SK-N-SH (cell line): Measurements from ENCODE around the gene SCRN1. TPM values are rescaled to one million over a fixed set of nuclear protein-coding genes. Genes with fewer than 3 reads are reported as not detected.

Experiments
- CTCF ChIA-PET: fragments of 300-600, 350-600 bp; formaldehyde crosslinking; extraction: SDS; loops from one replicate; lab custom pipeline; 2021; lab: Yijun Ruan, JAX
- POLR2A ChIA-PET: fragments of 350-600 bp; sonication (Branson Sonifier 250); formaldehyde crosslinking; extraction: SDS; loops from one replicate; lab custom pipeline; 2020; ENCODE audit warnings: antibody characterized with exemption, inconsistent platforms; lab: Yijun Ruan, JAX
- DNase-seq: peaks from one replicate; pipeline ENCODE4 v3.0.0; 2012
- H2AFZ ChIP-seq: fragments of 200-600 bp; sonication (generic); 2 replicates; pipeline ENCODE4 v1.8.1; 2016; ENCODE audit warnings: antibody characterized with exemption, mild to moderate bottlenecking, low read depth
- H3F3A ChIP-seq: fragments of 200-600 bp; sonication (generic); replicated peaks from 2 replicates; pipeline ENCODE3; 2016; ENCODE audit warnings: antibody characterized with exemption, mild to moderate bottlenecking; ENCODE audit not compliant: insufficient read depth
- H3K27ac ChIP-seq, 2 experiments: fragments of 200-500 bp in 1 of 2; fragments of 200-600 bp in 1 of 2; sonication (Bioruptor generic) in 1 of 2; sonication (generic), shearing (Covaris generic) in 1 of 2; 2 replicates each; pipeline versions ENCODE4 v1.5.1 to v1.6.1; 2014 to 2016; ENCODE audit warnings: low read depth in 2 of 2, inconsistent platforms in 1 of 2, low read length in 1 of 2, mild to moderate bottlenecking in 1 of 2, mixed read lengths in 1 of 2
- H3K27me3 ChIP-seq: fragments of 200-600 bp; sonication (generic), shearing (Covaris generic); 2 replicates; pipeline ENCODE4 v1.6.1; 2016; ENCODE audit warnings: mixed run types; ENCODE audit not compliant: insufficient read depth
- H3K36me3 ChIP-seq, 2 experiments: fragments of 200-500 bp in 1 of 2; fragments of 200-600 bp in 1 of 2; sonication (Bioruptor generic) in 1 of 2; sonication (generic) in 1 of 2; replicated peaks in 1 of 2; 2 replicates each; pipeline versions ENCODE3 to v1.5.1; 2014 to 2016; ENCODE audit warnings: low read length in 1 of 2, mild to moderate bottlenecking in 1 of 2; ENCODE audit not compliant: insufficient read depth in 2 of 2, control insufficient read depth in 1 of 2
- H3K4me1 ChIP-seq, 2 experiments: fragments of 200-500 bp in 1 of 2; fragments of 200-600 bp in 1 of 2; sonication (Bioruptor generic) in 1 of 2; sonication (generic), shearing (Covaris generic) in 1 of 2; 2 replicates each; pipeline versions ENCODE4 v1.5.1 to v1.6.1; 2014 to 2016; ENCODE audit warnings: low read depth in 1 of 2, low read length in 1 of 2, mixed run types in 1 of 2; ENCODE audit not compliant: insufficient read depth in 2 of 2, control insufficient read depth in 1 of 2
- H3K4me2 ChIP-seq: fragments of 200-600 bp; sonication (generic), shearing (Covaris generic); 2 replicates; pipeline ENCODE4 v1.6.1; 2017; ENCODE audit warnings: mixed run types
- H3K4me3 ChIP-seq, 2 experiments: fragments of 200-500 bp in 1 of 2; fragments of 200-600 bp in 1 of 2; sonication (Bioruptor generic) in 1 of 2; sonication (generic), shearing (Covaris generic) in 1 of 2; 2 replicates each; pipeline versions ENCODE4 v1.5.1 to v1.8.1; 2014 to 2016; ENCODE audit warnings: low read depth in 2 of 2, inconsistent platforms in 1 of 2, low read length in 1 of 2, mild to moderate bottlenecking in 1 of 2, mixed read lengths in 1 of 2, moderate library complexity in 1 of 2
- H3K79me2 ChIP-seq: fragments of 200-600 bp; sonication (generic); 2 replicates; pipeline ENCODE4 v1.8.1; 2017; ENCODE audit warnings: mild to moderate bottlenecking; ENCODE audit not compliant: insufficient read depth
- H3K9ac ChIP-seq: fragments of 200-600 bp; sonication (generic); 2 replicates; pipeline ENCODE4 v1.6.1; 2017; ENCODE audit warnings: mixed run types
- H3K9me2 ChIP-seq: fragments of 200-600 bp; sonication (generic); 2 replicates; pipeline ENCODE4 v1.6.1; 2017; ENCODE audit warnings: mixed run types
- H3K9me3 ChIP-seq: fragments of 200-600 bp; sonication (generic); 2 replicates; pipeline ENCODE4 v1.6.1; 2017; ENCODE audit warnings: mixed run types, mild to moderate bottlenecking, moderate library complexity
- H4K20me1 ChIP-seq: fragments of 200-600 bp; sonication (generic); 2 replicates; pipeline ENCODE4 v1.6.1; 2017; ENCODE audit warnings: mild to moderate bottlenecking, mixed run types; ENCODE audit not compliant: insufficient read depth
- CHD2 ChIP-seq: fragments of 150-350 bp; IDR thresholded peaks from 2 replicates; pipeline ENCODE4 v1.6.1; 2018; ENCODE audit warnings: low read length; ENCODE audit not compliant: partially characterized antibody
- ELF1 ChIP-seq: IDR thresholded peaks from 2 replicates; pipeline ENCODE4 v1.4.0; 2012
- EP300 ChIP-seq, 2 experiments: IDR thresholded peaks; 2 replicates each; pipeline versions ENCODE4 v1.4.0 to v1.6.1; 2012; ENCODE audit warnings: borderline replicate concordance in 1 of 2, low read depth in 1 of 2, low read length in 1 of 2
- MXI1 ChIP-seq: IDR thresholded peaks from 2 replicates; pipeline ENCODE4 v1.6.1; 2012; ENCODE audit warnings: mild to moderate bottlenecking, low read depth, low read length, improper control_type of control experiment
- NRF1 ChIP-seq: IDR thresholded peaks from 2 replicates; pipeline ENCODE4 v1.6.1; 2012; ENCODE audit warnings: low read depth, mild to moderate bottlenecking, low read length
- RAD21 ChIP-seq: IDR thresholded peaks from 2 replicates; pipeline ENCODE4 v1.6.1; 2012; ENCODE audit warnings: mild to moderate bottlenecking, low read length
- TEAD4 ChIP-seq: IDR thresholded peaks from 2 replicates; pipeline ENCODE4 v1.4.0; 2012; ENCODE audit warnings: mild to moderate bottlenecking, borderline replicate concordance; ENCODE audit not compliant: insufficient read depth
- WGBS: methylation state at CpG from one replicate; pipeline ENCODE4 v1.1.6; 2017; ENCODE audit warnings: low lambda C conversion rate; 5-methylcytosine and 5-hydroxymethylcytosine counted together
- polyA plus RNA-seq, 3 experiments: library from polyadenylated mRNA; depleted of rRNA; stranded (reverse); fragments of >200 nt; gene quantifications; 2 replicates each; pipeline ENCODE4 v1.2.3, GENCODE V29; 2012
- TF ChIP-seq, protein P1 (sequence below): fragments of 150-350 bp; IDR thresholded peaks from 2 replicates; pipeline ENCODE4 v1.6.1; 2017; ENCODE audit warnings: antibody characterized with exemption, low read length, low read depth, borderline replicate concordance
- TF ChIP-seq, protein P2 (sequence below): IDR thresholded peaks from 2 replicates; pipeline ENCODE4; 2012
- TF ChIP-seq, protein P3 (sequence below): IDR thresholded peaks from 2 replicates; pipeline ENCODE4 v1.4.0; 2012; ENCODE audit warnings: low read depth
- TF ChIP-seq, protein P4 (sequence below): IDR thresholded peaks from 2 replicates; pipeline ENCODE4 v1.4.0; 2012; ENCODE audit warnings: low read depth, borderline replicate concordance

SCRN1 gene
- polyA plus RNA-seq, 1 of the 3 experiments (the other 2 are of a cell fraction) = 64.3 TPM

DNA sequence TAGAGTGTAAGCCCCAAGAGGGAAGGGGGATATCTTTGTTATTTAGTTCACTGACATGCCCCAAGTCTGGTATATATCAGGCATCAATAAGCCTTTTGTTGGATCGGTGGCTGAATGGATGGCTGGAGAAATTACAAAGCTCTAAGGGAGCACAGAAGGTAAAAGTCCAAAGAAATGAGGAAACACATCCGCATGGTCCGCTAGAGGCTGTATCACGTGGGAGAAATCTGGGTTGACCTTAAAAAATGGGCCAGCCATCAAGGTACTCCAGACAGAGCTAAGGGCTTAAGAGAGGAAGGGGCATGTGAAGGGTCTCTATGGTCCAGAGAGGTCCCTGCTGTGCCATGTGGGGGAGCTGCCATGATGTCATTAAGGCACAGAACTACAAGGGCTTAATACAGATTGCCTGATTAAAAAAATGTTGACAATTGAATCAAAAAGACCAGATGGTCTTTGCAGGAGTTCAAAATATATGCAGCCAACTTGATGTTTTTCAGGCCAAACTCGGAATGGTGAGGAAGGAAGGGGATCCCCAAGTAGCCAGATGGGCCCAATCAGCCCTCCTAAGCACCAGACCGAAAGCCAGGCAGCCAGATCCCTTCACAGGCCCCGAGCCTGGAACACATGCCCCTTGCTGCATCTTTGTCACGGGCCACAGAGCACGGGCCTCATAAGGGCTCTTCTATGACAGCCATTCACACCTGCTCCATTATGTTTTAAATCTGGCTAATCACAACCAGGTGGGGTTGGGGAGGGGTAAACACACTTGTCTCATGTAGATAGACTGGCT is 31.9 kb downstream of the SCRN1 start:
- Histone ChIP-seq H3K4me2 (no peak overlapping the region), H3F3A (peaks cover 5% of the 10 kb centered on the region), H4K20me1 (0 out of 2 replicates have a peak, but pooled peaks cover 10% of the 10 kb centered on the region)
- POLR2A ChIA-PET = interaction anchor here (0.7 kb wide), 1 partner anchor 28 kb away, joined by 3 read pairs; no protein-coding TSS in a partner anchor
- TF ChIP-seq, protein P1, sequence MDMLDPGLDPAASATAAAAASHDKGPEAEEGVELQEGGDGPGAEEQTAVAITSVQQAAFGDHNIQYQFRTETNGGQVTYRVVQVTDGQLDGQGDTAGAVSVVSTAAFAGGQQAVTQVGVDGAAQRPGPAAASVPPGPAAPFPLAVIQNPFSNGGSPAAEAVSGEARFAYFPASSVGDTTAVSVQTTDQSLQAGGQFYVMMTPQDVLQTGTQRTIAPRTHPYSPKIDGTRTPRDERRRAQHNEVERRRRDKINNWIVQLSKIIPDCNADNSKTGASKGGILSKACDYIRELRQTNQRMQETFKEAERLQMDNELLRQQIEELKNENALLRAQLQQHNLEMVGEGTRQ = no peak
- TF ChIP-seq RAD21 = no peak
- no peak for TF ChIP-seq ELF1
- no peak for TF ChIP-seq EP300 (IDR thresholded peaks at IDR 0.05; ENCODE audit: borderline replicate concordance in 1 of 2, low read depth in 1 of 2, low read length in 1 of 2)
- no peak for TF ChIP-seq MXI1
- no peak for TF ChIP-seq TEAD4
- TF ChIP-seq, protein P2, sequence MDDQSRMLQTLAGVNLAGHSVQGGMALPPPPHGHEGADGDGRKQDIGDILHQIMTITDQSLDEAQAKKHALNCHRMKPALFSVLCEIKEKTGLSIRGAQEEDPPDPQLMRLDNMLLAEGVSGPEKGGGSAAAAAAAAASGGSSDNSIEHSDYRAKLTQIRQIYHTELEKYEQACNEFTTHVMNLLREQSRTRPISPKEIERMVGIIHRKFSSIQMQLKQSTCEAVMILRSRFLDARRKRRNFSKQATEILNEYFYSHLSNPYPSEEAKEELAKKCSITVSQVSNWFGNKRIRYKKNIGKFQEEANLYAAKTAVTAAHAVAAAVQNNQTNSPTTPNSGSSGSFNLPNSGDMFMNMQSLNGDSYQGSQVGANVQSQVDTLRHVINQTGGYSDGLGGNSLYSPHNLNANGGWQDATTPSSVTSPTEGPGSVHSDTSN = no peak
- TF ChIP-seq, protein P3, sequence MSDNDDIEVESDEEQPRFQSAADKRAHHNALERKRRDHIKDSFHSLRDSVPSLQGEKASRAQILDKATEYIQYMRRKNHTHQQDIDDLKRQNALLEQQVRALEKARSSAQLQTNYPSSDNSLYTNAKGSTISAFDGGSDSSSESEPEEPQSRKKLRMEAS = no peak
- TF ChIP-seq CHD2 = no peak
- TF ChIP-seq NRF1 = no peak
- TF ChIP-seq, protein P4, sequence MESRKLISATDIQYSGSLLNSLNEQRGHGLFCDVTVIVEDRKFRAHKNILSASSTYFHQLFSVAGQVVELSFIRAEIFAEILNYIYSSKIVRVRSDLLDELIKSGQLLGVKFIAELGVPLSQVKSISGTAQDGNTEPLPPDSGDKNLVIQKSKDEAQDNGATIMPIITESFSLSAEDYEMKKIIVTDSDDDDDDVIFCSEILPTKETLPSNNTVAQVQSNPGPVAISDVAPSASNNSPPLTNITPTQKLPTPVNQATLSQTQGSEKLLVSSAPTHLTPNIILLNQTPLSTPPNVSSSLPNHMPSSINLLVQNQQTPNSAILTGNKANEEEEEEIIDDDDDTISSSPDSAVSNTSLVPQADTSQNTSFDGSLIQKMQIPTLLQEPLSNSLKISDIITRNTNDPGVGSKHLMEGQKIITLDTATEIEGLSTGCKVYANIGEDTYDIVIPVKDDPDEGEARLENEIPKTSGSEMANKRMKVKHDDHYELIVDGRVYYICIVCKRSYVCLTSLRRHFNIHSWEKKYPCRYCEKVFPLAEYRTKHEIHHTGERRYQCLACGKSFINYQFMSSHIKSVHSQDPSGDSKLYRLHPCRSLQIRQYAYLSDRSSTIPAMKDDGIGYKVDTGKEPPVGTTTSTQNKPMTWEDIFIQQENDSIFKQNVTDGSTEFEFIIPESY = no peak
- TF ChIP-seq, all 33 proteins: peak for 0
- Histone ChIP-seq H3K9ac (no peak overlapping the region), H3K9me2 (no peaks in the 10 kb centered on the region), H3K27ac (peak overlapping the region in 1 of 2 experiments; percentile 50; a peak in 1 of 4 replicates), H3K9me3 (no peaks in the 10 kb centered on the region), H3K4me1 (peaks cover 0 to 13% of the 10 kb centered on the region in 2 experiments; a peak in 1 of 4 replicates), H3K36me3 (peaks cover 31 to 42% of the 10 kb centered on the region in 2 experiments), H2AFZ (no peak overlapping the region), H3K79me2 (peaks cover 32% of the 10 kb centered on the region), H3K27me3 (no peaks in the 10 kb centered on the region), H3K4me3 (no peak overlapping the region)
- CTCF ChIA-PET = interaction anchor here (0.9 to 4.9 kb wide), 7 partner anchors 12 to 606 kb away, joined by 3 to 23 read pairs (median 4); no protein-coding TSS in a partner anchor
- DNase-seq = peak; percentile 50
- 91% methylated on average over 9 of the region's 9 CpGs for WGBS
